ENCODE measurements around the gene PGM1. TPM values are rescaled to one million over a fixed set of nuclear protein-coding genes. Genes with fewer than 3 reads are reported as not detected.

PGM1 gene
- total RNA-seq, 1 donor from 2014 or later, result 31.1 TPM

DNA sequence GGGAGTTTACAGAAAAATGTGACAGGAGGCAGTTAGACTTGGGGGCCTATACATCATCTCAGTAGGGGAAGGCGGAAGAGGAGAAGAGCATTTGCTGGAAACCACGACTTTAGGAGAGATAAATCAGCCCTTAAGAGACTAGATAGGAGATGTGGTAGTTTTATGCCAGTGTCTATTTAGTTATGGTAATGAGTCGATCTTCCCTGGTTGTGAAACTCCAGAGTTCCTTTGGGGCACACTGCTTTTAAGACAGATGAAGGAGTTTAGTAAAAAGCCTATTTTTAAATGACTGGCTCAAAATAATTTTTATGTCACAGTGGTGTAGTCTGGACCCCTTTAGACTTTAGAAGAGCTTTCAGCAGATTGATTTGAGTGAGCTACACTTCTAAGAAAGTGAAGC lies 7.8 kb downstream of the PGM1 start:
- Mint-ChIP-seq H3K4me1 (ENCODE audit: low read depth) (peaks cover 6% of the 10 kb centered on the region), H3K9me3 (ENCODE audit: low read depth) (no peaks in the 10 kb centered on the region), H3K36me3 (ENCODE audit: insufficient read depth) (peaks cover 2% of the 10 kb centered on the region), H3K27ac (no peak overlapping the region), H3K27me3 (no peaks in the 10 kb centered on the region), H3K4me3 (ENCODE audit: low read depth) (no peak overlapping the region)
- DNase-seq (ENCODE audit: low spot score, unreplicated experiment), result no peak
- TF ChIP-seq, protein P1, sequence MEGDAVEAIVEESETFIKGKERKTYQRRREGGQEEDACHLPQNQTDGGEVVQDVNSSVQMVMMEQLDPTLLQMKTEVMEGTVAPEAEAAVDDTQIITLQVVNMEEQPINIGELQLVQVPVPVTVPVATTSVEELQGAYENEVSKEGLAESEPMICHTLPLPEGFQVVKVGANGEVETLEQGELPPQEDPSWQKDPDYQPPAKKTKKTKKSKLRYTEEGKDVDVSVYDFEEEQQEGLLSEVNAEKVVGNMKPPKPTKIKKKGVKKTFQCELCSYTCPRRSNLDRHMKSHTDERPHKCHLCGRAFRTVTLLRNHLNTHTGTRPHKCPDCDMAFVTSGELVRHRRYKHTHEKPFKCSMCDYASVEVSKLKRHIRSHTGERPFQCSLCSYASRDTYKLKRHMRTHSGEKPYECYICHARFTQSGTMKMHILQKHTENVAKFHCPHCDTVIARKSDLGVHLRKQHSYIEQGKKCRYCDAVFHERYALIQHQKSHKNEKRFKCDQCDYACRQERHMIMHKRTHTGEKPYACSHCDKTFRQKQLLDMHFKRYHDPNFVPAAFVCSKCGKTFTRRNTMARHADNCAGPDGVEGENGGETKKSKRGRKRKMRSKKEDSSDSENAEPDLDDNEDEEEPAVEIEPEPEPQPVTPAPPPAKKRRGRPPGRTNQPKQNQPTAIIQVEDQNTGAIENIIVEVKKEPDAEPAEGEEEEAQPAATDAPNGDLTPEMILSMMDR (IDR thresholded peaks at IDR 0.05; ENCODE audit: unreplicated experiment), result no peak

- Mint-ChIP-seq H3K9me3 (ENCODE audit: low read depth) (no peaks in the 10 kb centered on the region), H3K27ac (no peak overlapping the region), H3K4me1 (ENCODE audit: low read depth) (peaks cover 6% of the 10 kb centered on the region), H3K36me3 (ENCODE audit: insufficient read depth) (peaks cover 2% of the 10 kb centered on the region), H3K4me3 (ENCODE audit: low read depth) (no peak overlapping the region), H3K27me3 (no peaks in the 10 kb centered on the region)
- TF ChIP-seq, protein P1 (IDR thresholded peaks at IDR 0.05; ENCODE audit: unreplicated experiment), result no peak
- DNase-seq (ENCODE audit: low spot score, unreplicated experiment), result no peak
Measured at GRCh38 chr1:63601463-63601862, 8.3 kb downstream of the PGM1 start.

DNA sequence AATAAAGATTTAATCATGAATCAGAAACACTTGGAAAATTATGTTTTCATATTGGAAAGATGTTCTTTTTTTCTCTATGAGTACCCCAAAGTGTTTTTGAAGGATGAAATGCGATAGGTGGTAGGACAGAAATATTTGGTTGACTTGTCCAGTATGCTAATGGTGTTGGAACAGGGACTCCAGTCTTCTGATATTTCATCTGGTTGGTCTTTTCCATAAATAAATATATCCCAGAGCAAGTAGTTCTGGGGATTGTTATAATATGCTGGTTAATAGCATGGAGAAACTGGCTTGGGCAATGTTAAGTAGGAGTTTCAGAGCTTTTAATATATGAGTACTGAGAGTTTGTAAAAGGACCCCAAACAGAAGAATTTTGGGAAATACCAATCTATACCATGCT lies 8.7 kb downstream of the PGM1 start:
- TF ChIP-seq, protein P1 (IDR thresholded peaks at IDR 0.05; ENCODE audit: unreplicated experiment), result no peak
- Mint-ChIP-seq H3K27ac (no peak overlapping the region), H3K4me1 (ENCODE audit: low read depth) (peaks cover 6% of the 10 kb centered on the region), H3K36me3 (ENCODE audit: insufficient read depth) (peaks cover 2% of the 10 kb centered on the region), H3K9me3 (ENCODE audit: low read depth) (no peaks in the 10 kb centered on the region), H3K27me3 (no peaks in the 10 kb centered on the region), H3K4me3 (ENCODE audit: low read depth) (no peak overlapping the region)
- no peak for DNase-seq (ENCODE audit: low spot score, unreplicated experiment)

GRCh38 chr1:63602629-63603028 lies 9.4 kb downstream of the PGM1 start:
- DNase-seq (ENCODE audit: low spot score, unreplicated experiment), result no peak
- H3K4me3 Mint-ChIP-seq (ENCODE audit: low read depth), result no peak overlapping the region
- H3K27ac Mint-ChIP-seq, result no peak overlapping the region

GRCh38 chr1:63603810-63604209 lies 10.6 kb downstream of the PGM1 start:
- TF ChIP-seq, protein P1 (IDR thresholded peaks at IDR 0.05; ENCODE audit: unreplicated experiment), result no peak
- H3K36me3 Mint-ChIP-seq (ENCODE audit: insufficient read depth), result peaks cover 2% of the 10 kb centered on the region
- H3K9me3 Mint-ChIP-seq (ENCODE audit: low read depth), result no peaks in the 10 kb centered on the region
- H3K4me1 Mint-ChIP-seq (ENCODE audit: low read depth), result peaks cover 6% of the 10 kb centered on the region
- H3K27me3 Mint-ChIP-seq, result no peaks in the 10 kb centered on the region
- no peak for DNase-seq (ENCODE audit: low spot score, unreplicated experiment)
- H3K27ac Mint-ChIP-seq, result no peak overlapping the region
- no peak overlapping the region for H3K4me3 Mint-ChIP-seq (ENCODE audit: low read depth)

More at GRCh38 chr1:63602629-63603028, 9.4 kb downstream of the PGM1 start:
- Mint-ChIP-seq H3K9me3 (ENCODE audit: low read depth) (no peaks in the 10 kb centered on the region), H3K36me3 (ENCODE audit: insufficient read depth) (peaks cover 2% of the 10 kb centered on the region), H3K4me1 (ENCODE audit: low read depth) (peaks cover 6% of the 10 kb centered on the region), H3K27me3 (no peaks in the 10 kb centered on the region)
- TF ChIP-seq, protein P1 (IDR thresholded peaks at IDR 0.05; ENCODE audit: unreplicated experiment), result no peak
